ENCODE results near the gene UBAP1L. TPM values are rescaled to one million over a fixed set of nuclear protein-coding genes. Genes with fewer than 3 reads are reported as not detected.
A peak's percentile ranks its signal among the peaks of the same experiment; 100 is the strongest.

The UBAP1L gene
- total RNA-seq, 1 donor from 2014 or later: 1.8 TPM

GRCh38 chr15:65054333-65055200, 60.4 kb downstream of the UBAP1L start:
- Histone ChIP-seq H4K20me1 (ENCODE audit: insufficient read depth, low read length) (no peaks in the 10 kb centered on the region), H3K4me2 (ENCODE audit: low read length) (no peak overlapping the region), H3K27me3 (ENCODE audit: insufficient read depth, low read length) (peaks cover 13% of the 10 kb centered on the region), H3K4me3 (ENCODE audit: insufficient read depth, low read depth, low read length) (no peak overlapping the region), H3K27ac (ENCODE audit: low read depth, low read length) (no peak overlapping the region), H3K4me1 (ENCODE audit: insufficient read depth, low read length) (peaks cover 23% of the 10 kb centered on the region), H3K9me3 (ENCODE audit: insufficient read depth, low read depth, low read length) (no peaks in the 10 kb centered on the region), H3K9ac (ENCODE audit: low read length) (no peak overlapping the region), H3K36me3 (ENCODE audit: insufficient read depth, low read length) (no peaks in the 10 kb centered on the region), H3K79me2 (ENCODE audit: insufficient read depth, low read length) (no peaks in the 10 kb centered on the region), H2AFZ (ENCODE audit: low read depth, low read length) (no peak overlapping the region)
- Mint-ChIP-seq H3K9me3 (ENCODE audit: unreplicated experiment) (no peaks in the 10 kb centered on the region), H3K27ac (ENCODE audit: unreplicated experiment) (no peak overlapping the region), H3K36me3 (ENCODE audit: low read depth, unreplicated experiment) (no peaks in the 10 kb centered on the region), H3K4me1 (ENCODE audit: low read depth, unreplicated experiment) (peaks cover 21% of the 10 kb centered on the region), H3K4me3 (ENCODE audit: unreplicated experiment) (no peak overlapping the region), H3K27me3 (ENCODE audit: low read depth, unreplicated experiment) (peaks cover 20% of the 10 kb centered on the region)
- no peak for FAIRE-seq
- TF ChIP-seq EZH2 (IDR thresholded peaks at IDR 0.05; ENCODE audit: insufficient read depth, low read length): peak; percentile 12
- TF ChIP-seq, protein P1, sequence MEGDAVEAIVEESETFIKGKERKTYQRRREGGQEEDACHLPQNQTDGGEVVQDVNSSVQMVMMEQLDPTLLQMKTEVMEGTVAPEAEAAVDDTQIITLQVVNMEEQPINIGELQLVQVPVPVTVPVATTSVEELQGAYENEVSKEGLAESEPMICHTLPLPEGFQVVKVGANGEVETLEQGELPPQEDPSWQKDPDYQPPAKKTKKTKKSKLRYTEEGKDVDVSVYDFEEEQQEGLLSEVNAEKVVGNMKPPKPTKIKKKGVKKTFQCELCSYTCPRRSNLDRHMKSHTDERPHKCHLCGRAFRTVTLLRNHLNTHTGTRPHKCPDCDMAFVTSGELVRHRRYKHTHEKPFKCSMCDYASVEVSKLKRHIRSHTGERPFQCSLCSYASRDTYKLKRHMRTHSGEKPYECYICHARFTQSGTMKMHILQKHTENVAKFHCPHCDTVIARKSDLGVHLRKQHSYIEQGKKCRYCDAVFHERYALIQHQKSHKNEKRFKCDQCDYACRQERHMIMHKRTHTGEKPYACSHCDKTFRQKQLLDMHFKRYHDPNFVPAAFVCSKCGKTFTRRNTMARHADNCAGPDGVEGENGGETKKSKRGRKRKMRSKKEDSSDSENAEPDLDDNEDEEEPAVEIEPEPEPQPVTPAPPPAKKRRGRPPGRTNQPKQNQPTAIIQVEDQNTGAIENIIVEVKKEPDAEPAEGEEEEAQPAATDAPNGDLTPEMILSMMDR (IDR thresholded peaks at IDR 0.05; ENCODE audit: insufficient read depth, low read depth, low read length): peak; percentile 84
- DNase-seq (ENCODE audit: low read depth): no peak

GRCh38 chr15:65052956-65053355, 62.0 kb downstream of the UBAP1L start:
- H3K36me3 ChIP-seq (ENCODE audit: insufficient read depth, low read length): no peaks in the 10 kb centered on the region
- H3K27me3 ChIP-seq (ENCODE audit: insufficient read depth, low read length): no peaks in the 10 kb centered on the region
- Mint-ChIP-seq H3K4me3 (ENCODE audit: unreplicated experiment) (no peak overlapping the region), H3K4me1 (ENCODE audit: low read depth, unreplicated experiment) (peaks cover 21% of the 10 kb centered on the region), H3K27me3 (ENCODE audit: low read depth, unreplicated experiment) (peaks cover 20% of the 10 kb centered on the region), H3K36me3 (ENCODE audit: low read depth, unreplicated experiment) (no peaks in the 10 kb centered on the region), H3K27ac (ENCODE audit: unreplicated experiment) (no peak overlapping the region), H3K9me3 (ENCODE audit: unreplicated experiment) (no peaks in the 10 kb centered on the region)
- peaks cover 25% of the 10 kb centered on the region for H3K4me1 ChIP-seq (ENCODE audit: insufficient read depth, low read length)
- H3K79me2 ChIP-seq (ENCODE audit: insufficient read depth, low read length): no peaks in the 10 kb centered on the region
- H3K9me3 ChIP-seq (ENCODE audit: insufficient read depth, low read depth, low read length): no peaks in the 10 kb centered on the region
- H4K20me1 ChIP-seq (ENCODE audit: insufficient read depth, low read length): no peaks in the 10 kb centered on the region
- no peak overlapping the region for H3K4me2 ChIP-seq (ENCODE audit: low read length)
- no peak overlapping the region for H3K4me3 ChIP-seq (ENCODE audit: insufficient read depth, low read depth, low read length)
- no peak overlapping the region for H2AFZ ChIP-seq (ENCODE audit: low read depth, low read length)
- TF ChIP-seq, protein P1 (IDR thresholded peaks at IDR 0.05; ENCODE audit: insufficient read depth, low read depth, low read length): no peak
- no peak for TF ChIP-seq EZH2 (IDR thresholded peaks at IDR 0.05; ENCODE audit: insufficient read depth, low read length)
- H3K27ac ChIP-seq (ENCODE audit: low read depth, low read length): no peak overlapping the region
- no peak for DNase-seq (ENCODE audit: low read depth)
- no peak for FAIRE-seq
- no peak overlapping the region for H3K9ac ChIP-seq (ENCODE audit: low read length)

GRCh38 chr15:65051266-65051665, 63.7 kb downstream of the UBAP1L start:
- Histone ChIP-seq H3K9me3 (ENCODE audit: insufficient read depth, low read depth, low read length) (no peaks in the 10 kb centered on the region), H3K4me1 (ENCODE audit: insufficient read depth, low read length) (peaks cover 17% of the 10 kb centered on the region), H3K4me3 (ENCODE audit: insufficient read depth, low read depth, low read length) (no peak overlapping the region), H3K79me2 (ENCODE audit: insufficient read depth, low read length) (no peaks in the 10 kb centered on the region), H2AFZ (ENCODE audit: low read depth, low read length) (no peak overlapping the region), H4K20me1 (ENCODE audit: insufficient read depth, low read length) (no peaks in the 10 kb centered on the region), H3K9ac (ENCODE audit: low read length) (no peak overlapping the region), H3K27ac (ENCODE audit: low read depth, low read length) (no peak overlapping the region), H3K27me3 (ENCODE audit: insufficient read depth, low read length) (no peaks in the 10 kb centered on the region), H3K36me3 (ENCODE audit: insufficient read depth, low read length) (no peaks in the 10 kb centered on the region), H3K4me2 (ENCODE audit: low read length) (no peak overlapping the region)
- Mint-ChIP-seq H3K27ac (ENCODE audit: unreplicated experiment) (no peak overlapping the region), H3K9me3 (ENCODE audit: unreplicated experiment) (no peaks in the 10 kb centered on the region), H3K27me3 (ENCODE audit: low read depth, unreplicated experiment) (peaks cover 21% of the 10 kb centered on the region), H3K4me1 (ENCODE audit: low read depth, unreplicated experiment) (peaks cover 10% of the 10 kb centered on the region), H3K36me3 (ENCODE audit: low read depth, unreplicated experiment) (no peaks in the 10 kb centered on the region), H3K4me3 (ENCODE audit: unreplicated experiment) (peak overlapping the region; percentile 8)
- no peak for FAIRE-seq
- TF ChIP-seq, protein P1 (IDR thresholded peaks at IDR 0.05; ENCODE audit: insufficient read depth, low read depth, low read length): no peak
- no peak for TF ChIP-seq EZH2 (IDR thresholded peaks at IDR 0.05; ENCODE audit: insufficient read depth, low read length)
- DNase-seq (ENCODE audit: low read depth): no peak

All from astrocyte (in vitro differentiated cells and primary cell).